Large intestine (tissue), 12 donors: ENCODE results near the gene ATPAF1. TPM values are rescaled to one million over a fixed set of nuclear protein-coding genes. Genes with fewer than 3 reads are reported as not detected.

Experiments
- DNase-seq, 2 donors: peaks; one replicate each; pipeline versions ENCODE4 v3.0.0 to v3.0.0-alpha.2; 2013
- H3K27ac ChIP-seq: one replicate; pipeline ENCODE4 v1.5.1; 2013; ENCODE audit warnings: low read length
- H3K27me3 ChIP-seq: 2 replicates; pipeline ENCODE4 v1.6.1; 2013; ENCODE audit warnings: low read length; ENCODE audit not compliant: control insufficient read depth, insufficient read depth
- H3K36me3 ChIP-seq: 2 replicates; pipeline ENCODE4 v1.6.1; 2013; ENCODE audit warnings: low read length; ENCODE audit not compliant: control insufficient read depth, insufficient read depth
- H3K4me1 ChIP-seq: one replicate; pipeline ENCODE4 v1.6.1; 2013; ENCODE audit warnings: low read length; ENCODE audit not compliant: control insufficient read depth, insufficient read depth
- H3K4me3 ChIP-seq: one replicate; pipeline ENCODE4 v1.5.1; 2013; ENCODE audit warnings: low read length
- H3K9me3 ChIP-seq: one replicate; pipeline ENCODE4 v1.6.1; 2013; ENCODE audit warnings: mild to moderate bottlenecking, low read depth, low read length, moderate library complexity; ENCODE audit not compliant: control insufficient read depth
- WGBS: methylation state at CpG from one replicate; pipeline ENCODE4 v1.1.5; 2013; ENCODE audit warnings: low lambda C conversion rate; ENCODE audit not compliant: insufficient coverage; 5-methylcytosine and 5-hydroxymethylcytosine counted together
- long read RNA-seq, 11 donors: transcript quantifications; one replicate each; lab custom pipeline, GENCODE V29; 2026
- polyA plus RNA-seq: library from polyadenylated mRNA; unstranded; fragments of 120-200 nt; gene quantifications from one replicate; pipeline ENCODE4 v1.2.1, GENCODE V29; 2013

Gene ATPAF1, protein sequence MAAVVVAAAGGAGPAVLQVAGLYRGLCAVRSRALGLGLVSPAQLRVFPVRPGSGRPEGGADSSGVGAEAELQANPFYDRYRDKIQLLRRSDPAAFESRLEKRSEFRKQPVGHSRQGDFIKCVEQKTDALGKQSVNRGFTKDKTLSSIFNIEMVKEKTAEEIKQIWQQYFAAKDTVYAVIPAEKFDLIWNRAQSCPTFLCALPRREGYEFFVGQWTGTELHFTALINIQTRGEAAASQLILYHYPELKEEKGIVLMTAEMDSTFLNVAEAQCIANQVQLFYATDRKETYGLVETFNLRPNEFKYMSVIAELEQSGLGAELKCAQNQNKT
- polyA plus RNA-seq = 48.9 TPM
- long read RNA-seq, donor 1, full-length matches to known transcripts = 10 of 10 reads
- long read RNA-seq, donor 1, partial matches to known transcripts = 0 of 10 reads
- long read RNA-seq, donor 1, other reads (novel, unspliced or antisense) = 0 of 10 reads
- long read RNA-seq, donor 2, full-length matches to known transcripts = 26 of 26 reads
- long read RNA-seq, donor 2, partial matches to known transcripts = 0 of 26 reads
- long read RNA-seq, donor 2, other reads (novel, unspliced or antisense) = 0 of 26 reads
- long read RNA-seq, donor 3 = 0 reads
- long read RNA-seq, donor 4, full-length matches to known transcripts = 3 of 3 reads
- long read RNA-seq, donor 4, partial matches to known transcripts = 0 of 3 reads
- long read RNA-seq, donor 4, other reads (novel, unspliced or antisense) = 0 of 3 reads
- long read RNA-seq, donor 5, full-length matches to known transcripts = 6 of 6 reads
- long read RNA-seq, donor 5, partial matches to known transcripts = 0 of 6 reads
- long read RNA-seq, donor 5, other reads (novel, unspliced or antisense) = 0 of 6 reads
- long read RNA-seq, donor 6, full-length matches to known transcripts = 37 of 37 reads
- long read RNA-seq, donor 6, partial matches to known transcripts = 0 of 37 reads
- long read RNA-seq, donor 6, other reads (novel, unspliced or antisense) = 0 of 37 reads
- long read RNA-seq, donor 7, full-length matches to known transcripts = 13 of 13 reads
- long read RNA-seq, donor 7, partial matches to known transcripts = 0 of 13 reads
- long read RNA-seq, donor 7, other reads (novel, unspliced or antisense) = 0 of 13 reads
- long read RNA-seq, donor 8, full-length matches to known transcripts = 31 of 31 reads
- long read RNA-seq, donor 8, partial matches to known transcripts = 0 of 31 reads
- long read RNA-seq, donor 8, other reads (novel, unspliced or antisense) = 0 of 31 reads
- long read RNA-seq, donor 9, full-length matches to known transcripts = 33 of 43 reads
- long read RNA-seq, donor 9, partial matches to known transcripts = 10 of 43 reads
- long read RNA-seq, donor 9, other reads (novel, unspliced or antisense) = 0 of 43 reads
- long read RNA-seq, donor 10, full-length matches to known transcripts = 35 of 35 reads
- long read RNA-seq, donor 10, partial matches to known transcripts = 0 of 35 reads
- long read RNA-seq, donor 10, other reads (novel, unspliced or antisense) = 0 of 35 reads
- long read RNA-seq, donor 11, full-length matches to known transcripts = 19 of 32 reads
- long read RNA-seq, donor 11, partial matches to known transcripts = 13 of 32 reads
- long read RNA-seq, donor 11, other reads (novel, unspliced or antisense) = 0 of 32 reads

DNA sequence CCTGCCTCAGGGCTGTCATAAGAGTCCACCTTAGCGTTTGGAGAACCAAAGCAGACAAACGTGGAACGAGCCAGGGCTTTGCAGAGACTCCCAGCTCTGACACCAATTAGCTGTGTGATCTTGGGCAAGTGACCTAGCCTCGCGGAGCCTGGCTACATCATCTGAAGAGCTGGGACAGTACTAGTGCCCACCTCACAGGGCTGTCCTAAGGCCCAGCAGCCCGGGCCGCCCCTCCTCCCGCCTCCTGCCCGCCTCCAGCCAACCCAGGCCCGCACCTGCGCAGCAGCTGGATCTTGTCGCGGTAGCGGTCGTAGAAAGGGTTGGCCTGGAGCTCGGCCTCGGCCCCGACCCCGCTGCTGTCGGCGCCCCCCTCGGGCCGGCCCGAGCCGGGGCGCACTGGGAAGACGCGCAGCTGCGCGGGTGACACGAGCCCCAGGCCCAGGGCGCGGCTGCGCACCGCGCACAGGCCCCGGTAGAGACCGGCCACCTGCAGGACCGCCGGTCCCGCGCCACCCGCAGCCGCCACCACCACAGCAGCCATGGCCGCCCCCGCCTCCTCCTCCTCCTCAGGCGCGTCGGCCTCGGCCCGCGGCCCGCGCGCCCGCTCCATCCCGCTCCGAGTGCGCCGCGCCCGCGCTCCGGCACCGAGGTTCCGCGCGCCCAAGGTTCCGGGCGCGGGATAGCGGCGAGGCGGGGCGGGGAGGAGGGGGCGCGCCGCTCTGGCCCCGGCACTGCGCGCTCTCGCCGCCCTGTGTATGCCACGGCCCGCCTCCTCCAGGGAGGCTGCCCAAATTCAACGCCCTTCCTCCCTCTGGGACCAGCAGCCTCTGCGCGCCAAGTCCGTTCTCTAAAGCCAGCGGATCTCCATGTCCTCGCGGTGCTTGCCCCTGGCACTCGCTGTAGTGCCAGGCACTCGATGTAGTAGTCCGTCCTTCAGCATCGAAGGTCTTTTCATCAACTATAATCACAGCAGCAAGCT lies at the start of gene ATPAF1:
TSS of gene ATPAF1 (minus strand) at position 583 of the 979 bp plus-strand sequence. CDS start at position 541, 42 bp downstream.
- WGBS = no CpG with 5 or more reads among the region's 96 CpGs
- Histone ChIP-seq H3K4me3 (peak within 1 kb of the TSS; percentile 85), H3K36me3 (peaks cover 14% of the 10 kb centered on the region), H3K4me1 (peaks cover 10% of the 10 kb centered on the region), H3K27ac (no peak within 1 kb of the TSS), H3K9me3 (no peaks in the 10 kb centered on the region), H3K27me3 (no peaks in the 10 kb centered on the region)
- DNase-seq = peak; percentile 28 to 74

DNA sequence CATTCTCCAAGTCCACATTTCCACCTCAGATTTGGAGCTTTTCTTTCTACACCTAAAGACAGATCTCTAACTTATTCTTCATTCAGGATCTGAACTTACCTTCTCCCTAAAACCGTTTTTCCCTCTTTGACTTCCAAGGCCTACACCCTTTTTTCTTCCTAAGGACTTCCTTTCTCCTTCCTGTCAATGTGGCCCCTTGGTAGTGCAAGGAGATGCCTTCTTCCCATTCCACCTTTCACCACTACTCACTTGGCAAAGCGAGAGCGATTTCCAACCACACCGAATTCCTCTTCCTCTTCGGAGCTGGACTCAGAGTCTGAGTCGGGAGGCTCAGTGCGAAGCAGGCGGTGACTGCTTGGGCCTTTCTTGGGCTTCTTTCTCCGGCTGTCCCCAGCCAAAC lies 49.5 kb upstream of the ATPAF1 start:
- H3K4me1 ChIP-seq = peaks cover 18% of the 10 kb centered on the region
- peak overlapping the region; percentile 99 for H3K4me3 ChIP-seq
- no peak overlapping the region for H3K27ac ChIP-seq
- WGBS = 80% methylated on average over 1 of the region's 9 CpGs
- no peaks in the 10 kb centered on the region for H3K27me3 ChIP-seq
- H3K36me3 ChIP-seq = peaks cover 20% of the 10 kb centered on the region
- no peaks in the 10 kb centered on the region for H3K9me3 ChIP-seq
- no peak for DNase-seq

DNA sequence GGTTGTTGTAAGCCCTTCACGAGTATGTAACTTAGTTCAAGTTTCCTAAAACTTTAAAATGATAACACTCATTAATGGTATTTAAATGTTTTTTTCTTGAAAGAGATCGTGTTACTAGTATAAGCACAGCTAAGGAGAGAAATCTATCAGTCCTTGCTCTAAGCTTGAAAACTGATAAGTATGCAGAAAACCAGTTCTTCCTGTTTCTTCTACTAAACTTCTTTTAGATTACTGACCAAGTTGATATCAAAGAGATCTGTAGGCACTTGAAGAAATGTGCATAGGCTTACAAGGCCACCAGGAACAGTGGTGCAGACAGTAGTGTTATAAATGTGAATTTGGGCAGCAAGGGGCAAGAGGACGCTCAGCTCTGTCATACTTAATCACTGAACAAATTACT lies 46.8 kb upstream of the ATPAF1 start:
- no peak overlapping the region for H3K4me3 ChIP-seq
- H3K4me1 ChIP-seq = peaks cover 23% of the 10 kb centered on the region
- H3K36me3 ChIP-seq = peaks cover 26% of the 10 kb centered on the region
- H3K27ac ChIP-seq = no peak overlapping the region
- H3K9me3 ChIP-seq = no peaks in the 10 kb centered on the region
- WGBS = 29% methylated on average over 1 of the region's 3 CpGs
- no peaks in the 10 kb centered on the region for H3K27me3 ChIP-seq
- no peak for DNase-seq

DNA sequence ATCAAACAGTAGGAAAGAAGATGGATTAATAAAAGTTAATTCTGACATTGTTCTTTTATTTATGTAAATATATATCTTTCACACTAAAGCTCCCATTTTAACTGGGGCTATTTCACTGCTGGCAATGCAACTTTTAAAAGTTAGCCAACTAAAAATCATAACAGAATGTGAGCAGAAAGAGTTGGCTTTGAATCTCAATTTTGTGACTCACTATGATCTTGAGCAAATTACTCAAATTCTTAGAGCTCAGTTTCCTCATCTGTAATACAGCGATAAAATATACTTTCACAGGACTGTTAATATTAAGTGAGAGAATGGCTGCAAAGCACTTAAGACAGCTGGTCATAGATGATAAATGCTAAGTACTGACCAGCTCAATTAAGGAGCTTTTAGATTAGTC lies 40.0 kb upstream of the ATPAF1 start:
- peaks cover 49% of the 10 kb centered on the region for H3K36me3 ChIP-seq
- H3K9me3 ChIP-seq = no peaks in the 10 kb centered on the region
- H3K27ac ChIP-seq = no peak overlapping the region
- H3K4me3 ChIP-seq = no peak overlapping the region
- H3K27me3 ChIP-seq = no peaks in the 10 kb centered on the region
- H3K4me1 ChIP-seq = peaks cover 5% of the 10 kb centered on the region
- DNase-seq = no peak
- WGBS = no CpG with 5 or more reads among the region's 1 CpG

DNA sequence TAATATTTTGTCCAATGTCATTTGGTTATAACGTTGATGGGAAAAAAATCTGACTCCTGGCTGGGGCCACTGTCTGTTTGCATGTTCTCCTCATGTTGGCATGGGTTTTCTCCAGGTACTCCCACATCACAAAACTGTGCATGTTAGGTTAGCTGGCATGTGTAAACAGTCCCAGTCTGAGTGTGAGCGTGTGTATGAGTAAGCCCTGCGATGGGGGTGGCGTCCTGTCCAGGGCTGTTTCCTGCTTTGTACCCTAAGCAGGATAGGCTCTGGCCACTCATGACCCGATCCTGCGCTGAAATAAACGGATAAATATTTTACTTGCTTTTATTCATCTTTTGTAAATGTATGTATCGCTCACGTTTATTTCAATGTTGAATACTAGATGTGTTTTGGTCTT lies 37.2 kb upstream of the ATPAF1 start:
- DNase-seq = no peak
- Histone ChIP-seq H3K4me3 (no peak overlapping the region), H3K9me3 (no peaks in the 10 kb centered on the region), H3K27me3 (no peaks in the 10 kb centered on the region), H3K27ac (no peak overlapping the region), H3K36me3 (peaks cover 52% of the 10 kb centered on the region), H3K4me1 (no peaks in the 10 kb centered on the region)
- no CpG with 5 or more reads among the region's 9 CpGs for WGBS

DNA sequence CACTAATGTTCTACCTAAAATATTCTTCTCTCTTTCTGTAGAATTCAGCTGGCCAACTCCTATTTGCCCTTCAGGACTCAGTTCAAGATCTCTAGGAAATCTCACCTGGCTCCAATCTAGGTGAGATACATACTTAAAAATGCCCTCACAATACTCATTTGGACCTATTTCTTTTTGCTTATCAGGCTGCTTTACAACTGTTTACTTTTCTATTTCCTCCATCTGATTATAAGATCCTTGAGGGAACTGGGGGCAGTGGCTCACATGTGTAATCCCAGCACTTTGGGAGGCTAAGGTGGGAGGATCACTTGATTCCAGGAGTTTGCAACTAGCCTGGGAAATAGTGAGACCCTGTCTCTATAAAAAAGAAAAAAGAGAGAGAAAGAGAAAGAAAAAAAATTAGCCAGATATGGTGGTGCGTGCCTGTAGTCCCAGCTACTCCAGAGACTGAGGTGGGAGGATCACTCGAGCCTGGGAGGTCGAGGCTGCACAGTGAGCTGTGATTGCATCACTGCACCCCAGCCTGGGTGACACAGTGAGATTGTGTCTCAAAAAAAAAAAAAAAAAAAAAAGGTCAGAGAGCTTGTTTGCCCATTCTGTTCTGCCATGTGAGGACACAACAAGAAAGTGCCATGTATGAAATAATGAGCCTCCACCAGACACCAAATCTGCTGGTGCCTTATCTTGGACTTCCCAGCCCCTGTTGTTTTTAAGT lies 35.9 kb upstream of the ATPAF1 start:
- Histone ChIP-seq H3K27ac (no peak overlapping the region), H3K36me3 (peaks cover 51% of the 10 kb centered on the region), H3K4me1 (no peaks in the 10 kb centered on the region), H3K4me3 (no peak overlapping the region), H3K9me3 (no peaks in the 10 kb centered on the region), H3K27me3 (no peaks in the 10 kb centered on the region)
- no peak for DNase-seq
- WGBS = no CpG with 5 or more reads among the region's 3 CpGs

DNA sequence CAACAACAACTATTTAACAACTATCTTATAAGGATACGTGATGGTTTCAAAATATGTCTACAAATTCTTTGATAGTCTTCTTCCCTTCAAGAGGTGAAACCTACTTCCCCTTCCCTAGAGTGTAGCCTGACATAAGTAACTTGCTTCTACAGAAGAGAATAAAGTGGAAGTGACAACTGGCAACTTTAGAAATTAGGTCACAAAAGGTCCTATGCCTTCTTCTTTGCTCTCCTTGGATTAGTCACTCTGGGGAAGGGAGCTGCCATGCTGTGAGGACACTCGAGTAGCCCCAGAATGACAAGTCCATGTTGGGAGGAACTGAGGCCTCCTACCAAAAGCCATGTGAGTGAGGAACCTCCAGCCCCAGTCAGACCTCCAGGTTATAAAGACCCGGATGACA lies 31.5 kb upstream of the ATPAF1 start:
- Histone ChIP-seq H3K4me3 (no peak overlapping the region), H3K36me3 (peaks cover 40% of the 10 kb centered on the region), H3K27ac (no peak overlapping the region), H3K4me1 (no peaks in the 10 kb centered on the region), H3K9me3 (no peaks in the 10 kb centered on the region), H3K27me3 (no peaks in the 10 kb centered on the region)
- 100% methylated on average over 1 of the region's 3 CpGs for WGBS
- DNase-seq = no peak

DNA sequence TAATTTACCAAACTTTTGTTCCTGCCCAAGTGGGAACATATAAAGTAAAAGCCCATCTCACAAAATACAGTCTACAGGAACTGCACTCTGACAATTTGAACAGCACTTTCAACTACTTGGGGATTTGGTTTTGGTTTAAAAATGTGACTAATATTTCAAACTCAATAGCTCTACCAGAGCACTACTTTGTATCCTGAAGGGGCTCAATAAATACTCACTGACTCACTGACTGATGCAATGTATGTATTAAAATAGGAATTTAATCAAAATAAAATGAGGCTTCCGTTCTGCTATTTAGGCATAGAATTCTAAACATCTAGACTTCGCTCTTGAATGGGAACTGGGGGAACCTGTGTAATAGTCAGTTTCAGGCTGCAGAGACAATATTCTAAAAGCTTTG lies 28.9 kb upstream of the ATPAF1 start:
- no peak for DNase-seq
- peaks cover 28% of the 10 kb centered on the region for H3K36me3 ChIP-seq
- no peaks in the 10 kb centered on the region for H3K27me3 ChIP-seq
- H3K9me3 ChIP-seq = no peaks in the 10 kb centered on the region
- WGBS = no CpG with 5 or more reads among the region's 2 CpGs
- H3K4me1 ChIP-seq = peaks cover 12% of the 10 kb centered on the region
- no peak overlapping the region for H3K4me3 ChIP-seq
- H3K27ac ChIP-seq = no peak overlapping the region
